Parathyroid adenoma (tissue), 2 donors: ENCODE measurements around the gene PHRF1.

Experiments
- H2AFZ ChIP-seq: fragments of 300-600 bp; sonication (generic); one replicate; pipeline ENCODE4 v1.7.0; 2017; ENCODE audit warnings: antibody characterized with exemption, mild to moderate bottlenecking
- H3K27ac ChIP-seq: fragments of 300-600 bp; sonication (generic); one replicate; pipeline ENCODE4 v1.7.0; 2017
- H3K27me3 ChIP-seq: fragments of 300-600 bp; sonication (generic); one replicate; pipeline ENCODE4 v1.7.0; 2017; ENCODE audit warnings: low read length; ENCODE audit not compliant: control insufficient read depth, insufficient read depth
- H3K36me3 ChIP-seq: fragments of 300-600 bp; sonication (generic); one replicate; pipeline ENCODE4 v1.7.0; 2017; ENCODE audit warnings: low read length; ENCODE audit not compliant: control insufficient read depth, insufficient read depth
- H3K4me1 ChIP-seq: fragments of 300-600 bp; sonication (generic); one replicate; pipeline ENCODE4 v1.7.0; 2017; ENCODE audit warnings: control low read depth
- H3K4me2 ChIP-seq: fragments of 300-600 bp; sonication (generic); one replicate; pipeline ENCODE4 v1.7.0; 2017; ENCODE audit warnings: low read length
- H3K4me3 ChIP-seq: fragments of 300-600 bp; sonication (generic); one replicate; pipeline ENCODE4 v1.7.0; 2017; ENCODE audit warnings: low read depth, low read length
- H3K79me2 ChIP-seq: fragments of 300-600 bp; sonication (generic); one replicate; pipeline ENCODE4 v1.7.0; 2017; ENCODE audit warnings: control low read depth
- H3K9ac ChIP-seq: fragments of 300-600 bp; sonication (generic); one replicate; pipeline ENCODE4 v1.7.0; 2017; ENCODE audit warnings: mild to moderate bottlenecking
- H3K9me3 ChIP-seq: fragments of 300-600 bp; sonication (generic); one replicate; pipeline ENCODE4 v1.7.0; 2017; ENCODE audit warnings: low read length; ENCODE audit not compliant: control insufficient read depth
- CTCF ChIP-seq: fragments of 300-600 bp; sonication (generic); IDR thresholded peaks from one replicate; pipeline ENCODE4 v1.7.0; 2017; ENCODE audit warnings: antibody characterized with exemption, mild to moderate bottlenecking
- donor health status: primary hyperparathyroidism.

The PHRF1 gene

GRCh38 chr11:624705-625635 lies 48.7 kb downstream of the PHRF1 start, which contains the start of gene CDHR5:
CDHR5 (minus strand) TSS chr11:624955; CDS start chr11:624902, 53 bp downstream.
- H3K27ac ChIP-seq, result no peak within 1 kb of the TSS
- H3K9ac ChIP-seq, result no peak within 1 kb of the TSS
- no peak within 1 kb of the TSS for H3K4me3 ChIP-seq
- no peaks in the 10 kb centered on the region for H3K9me3 ChIP-seq
- H3K36me3 ChIP-seq, result no peaks in the 10 kb centered on the region
- no peaks in the 10 kb centered on the region for H3K4me1 ChIP-seq
- no peak for TF ChIP-seq CTCF
- H3K4me2 ChIP-seq, result no peak within 1 kb of the TSS
- H2AFZ ChIP-seq, result no peak within 1 kb of the TSS
- H3K79me2 ChIP-seq, result no peaks in the 10 kb centered on the region
- no peaks in the 10 kb centered on the region for H3K27me3 ChIP-seq

- no peaks in the 10 kb centered on the region for H3K9me3 ChIP-seq
- no peak overlapping the region for H3K9ac ChIP-seq
- no peaks in the 10 kb centered on the region for H3K4me1 ChIP-seq
- H3K36me3 ChIP-seq, result no peaks in the 10 kb centered on the region
- H3K4me3 ChIP-seq, result no peak overlapping the region
- H2AFZ ChIP-seq, result no peak overlapping the region
- H3K27me3 ChIP-seq, result no peaks in the 10 kb centered on the region
- H3K4me2 ChIP-seq, result no peak overlapping the region
- no peak for TF ChIP-seq CTCF
- H3K27ac ChIP-seq, result no peak overlapping the region
- no peaks in the 10 kb centered on the region for H3K79me2 ChIP-seq
These were observed 49.5 kb downstream of the PHRF1 start for GRCh38 chr11:625636-626268.

GRCh38 chr11:626475-627307 lies 50.4 kb downstream of the PHRF1 start, which contains the start of gene SCT:
SCT (minus strand) TSS chr11:627181; CDS start chr11:627143, 38 bp downstream.
- Histone ChIP-seq H2AFZ (no peak within 1 kb of the TSS), H3K9me3 (no peaks in the 10 kb centered on the region), H3K9ac (no peak within 1 kb of the TSS), H3K4me3 (no peak within 1 kb of the TSS), H3K4me1 (no peaks in the 10 kb centered on the region), H3K27ac (no peak within 1 kb of the TSS), H3K36me3 (no peaks in the 10 kb centered on the region), H3K4me2 (no peak within 1 kb of the TSS), H3K79me2 (no peaks in the 10 kb centered on the region), H3K27me3 (no peaks in the 10 kb centered on the region)
- TF ChIP-seq CTCF, result no peak

- no peaks in the 10 kb centered on the region for H3K79me2 ChIP-seq
- no peaks in the 10 kb centered on the region for H3K4me1 ChIP-seq
- TF ChIP-seq CTCF, result no peak
- H3K27me3 ChIP-seq, result no peaks in the 10 kb centered on the region
- H3K9me3 ChIP-seq, result no peaks in the 10 kb centered on the region
- H3K9ac ChIP-seq, result no peak overlapping the region
- no peak overlapping the region for H3K4me2 ChIP-seq
- H3K27ac ChIP-seq, result no peak overlapping the region
- H3K36me3 ChIP-seq, result no peaks in the 10 kb centered on the region
- H3K4me3 ChIP-seq, result no peak overlapping the region
- H2AFZ ChIP-seq, result no peak overlapping the region
These were observed 51.0 kb downstream of the PHRF1 start for GRCh38 chr11:627308-627576.
